Measurements from ENCODE around the gene ISOC2. TPM values are rescaled to one million over a fixed set of nuclear protein-coding genes. Genes with fewer than 3 reads are reported as not detected.

The ISOC2 gene, protein sequence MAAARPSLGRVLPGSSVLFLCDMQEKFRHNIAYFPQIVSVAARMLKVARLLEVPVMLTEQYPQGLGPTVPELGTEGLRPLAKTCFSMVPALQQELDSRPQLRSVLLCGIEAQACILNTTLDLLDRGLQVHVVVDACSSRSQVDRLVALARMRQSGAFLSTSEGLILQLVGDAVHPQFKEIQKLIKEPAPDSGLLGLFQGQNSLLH
- total RNA-seq: 39.8 to 47.2 TPM (median 39.8 TPM) in 3 replicates
- long read RNA-seq, transcript ISOC2-202 (6 exons, 998 nt): major isoform, 14 of 16 reads
- long read RNA-seq, partial matches to known transcripts: 1 of 16 reads
- long read RNA-seq, other reads (novel, unspliced or antisense): 1 of 16 reads

DNA sequence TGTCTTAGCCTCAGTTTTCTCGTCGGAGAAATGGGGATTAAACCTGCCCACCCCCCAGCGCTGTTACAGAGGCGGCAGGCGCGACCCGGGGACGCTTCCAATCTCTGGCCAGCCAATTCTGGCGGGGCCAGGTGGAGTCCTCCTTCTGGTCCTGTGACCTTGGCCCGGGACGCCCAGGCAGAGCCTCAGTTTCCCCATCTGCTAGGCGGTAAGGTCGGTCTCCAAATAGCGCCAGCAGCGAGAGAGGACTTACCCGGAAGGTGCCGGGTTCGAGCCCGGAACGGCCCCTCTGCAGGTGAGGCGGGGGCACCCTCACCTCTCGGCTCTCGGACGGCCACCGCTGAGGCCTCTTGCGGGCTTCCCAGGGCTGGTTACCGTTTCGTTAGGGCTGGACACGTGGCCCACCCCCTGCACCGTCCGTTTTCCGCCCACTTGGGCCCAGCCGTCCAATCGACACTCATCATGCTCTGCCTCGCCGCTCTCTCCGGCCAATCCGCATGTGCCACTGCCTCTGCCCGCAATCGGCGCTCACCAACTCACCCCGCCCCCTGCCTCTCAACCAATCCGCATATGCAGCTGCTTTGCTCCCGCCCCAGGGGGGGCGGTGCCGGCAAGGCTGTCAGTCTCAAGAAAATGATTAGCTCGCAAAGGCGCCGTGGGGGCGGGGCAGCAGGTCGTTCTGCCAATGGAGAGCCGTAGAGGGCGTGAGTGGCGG, at the start of gene ISOC2:
TSS of gene ISOC2 (minus strand) at position 384 of the 715 bp plus-strand sequence. CDS start 5,156 bp downstream, outside the sequence.
- peak within 1 kb of the TSS; percentile 90 for H3K27ac Mint-ChIP-seq (ENCODE audit: unreplicated experiment)
- H3K36me3 Mint-ChIP-seq (ENCODE audit: low read depth): no peaks in the 10 kb centered on the region
- H3K9me3 Mint-ChIP-seq (ENCODE audit: low read depth): no peaks in the 10 kb centered on the region
- H3K27me3 Mint-ChIP-seq (ENCODE audit: low read depth): peaks cover 2% of the 10 kb centered on the region
- peak within 1 kb of the TSS; percentile 89 for H3K4me3 Mint-ChIP-seq (ENCODE audit: unreplicated experiment)
- H3K4me1 Mint-ChIP-seq (ENCODE audit: low read depth): peaks cover 30% of the 10 kb centered on the region
- peak; percentile 100 for DNase-seq (ENCODE audit: low spot score)
- TF ChIP-seq, protein P1, sequence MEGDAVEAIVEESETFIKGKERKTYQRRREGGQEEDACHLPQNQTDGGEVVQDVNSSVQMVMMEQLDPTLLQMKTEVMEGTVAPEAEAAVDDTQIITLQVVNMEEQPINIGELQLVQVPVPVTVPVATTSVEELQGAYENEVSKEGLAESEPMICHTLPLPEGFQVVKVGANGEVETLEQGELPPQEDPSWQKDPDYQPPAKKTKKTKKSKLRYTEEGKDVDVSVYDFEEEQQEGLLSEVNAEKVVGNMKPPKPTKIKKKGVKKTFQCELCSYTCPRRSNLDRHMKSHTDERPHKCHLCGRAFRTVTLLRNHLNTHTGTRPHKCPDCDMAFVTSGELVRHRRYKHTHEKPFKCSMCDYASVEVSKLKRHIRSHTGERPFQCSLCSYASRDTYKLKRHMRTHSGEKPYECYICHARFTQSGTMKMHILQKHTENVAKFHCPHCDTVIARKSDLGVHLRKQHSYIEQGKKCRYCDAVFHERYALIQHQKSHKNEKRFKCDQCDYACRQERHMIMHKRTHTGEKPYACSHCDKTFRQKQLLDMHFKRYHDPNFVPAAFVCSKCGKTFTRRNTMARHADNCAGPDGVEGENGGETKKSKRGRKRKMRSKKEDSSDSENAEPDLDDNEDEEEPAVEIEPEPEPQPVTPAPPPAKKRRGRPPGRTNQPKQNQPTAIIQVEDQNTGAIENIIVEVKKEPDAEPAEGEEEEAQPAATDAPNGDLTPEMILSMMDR (IDR thresholded peaks at IDR 0.05): no peak

DNA sequence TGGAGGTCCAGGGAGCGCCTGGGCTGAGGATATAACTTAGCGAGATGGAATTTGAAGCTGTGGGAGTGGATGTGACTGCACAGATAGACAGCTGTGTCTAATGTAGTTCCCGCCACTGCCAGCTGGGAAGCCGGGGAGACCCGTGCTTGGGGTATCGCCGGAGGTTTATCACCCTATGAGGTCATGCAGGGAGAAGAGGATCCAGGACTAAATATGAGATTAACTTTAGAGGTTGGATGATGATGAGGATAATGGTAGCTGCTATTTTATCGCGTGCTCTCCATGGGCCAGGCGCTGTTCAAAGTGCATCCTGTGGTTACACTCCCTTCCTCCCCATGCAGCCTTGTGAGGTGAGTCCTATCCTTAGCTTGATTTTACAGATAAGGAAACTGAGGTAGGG, 46.7 kb upstream of the ISOC2 start:
- DNase-seq (ENCODE audit: low spot score): no peak
- TF ChIP-seq, protein P1 (IDR thresholded peaks at IDR 0.05): no peak
- peaks cover 6% of the 10 kb centered on the region for H3K4me1 Mint-ChIP-seq (ENCODE audit: low read depth)
- H3K27ac Mint-ChIP-seq (ENCODE audit: unreplicated experiment): no peak overlapping the region
- H3K27me3 Mint-ChIP-seq (ENCODE audit: low read depth): no peaks in the 10 kb centered on the region
- H3K36me3 Mint-ChIP-seq (ENCODE audit: low read depth): no peaks in the 10 kb centered on the region
- no peak overlapping the region for H3K4me3 Mint-ChIP-seq (ENCODE audit: unreplicated experiment)
- no peaks in the 10 kb centered on the region for H3K9me3 Mint-ChIP-seq (ENCODE audit: low read depth)

DNA sequence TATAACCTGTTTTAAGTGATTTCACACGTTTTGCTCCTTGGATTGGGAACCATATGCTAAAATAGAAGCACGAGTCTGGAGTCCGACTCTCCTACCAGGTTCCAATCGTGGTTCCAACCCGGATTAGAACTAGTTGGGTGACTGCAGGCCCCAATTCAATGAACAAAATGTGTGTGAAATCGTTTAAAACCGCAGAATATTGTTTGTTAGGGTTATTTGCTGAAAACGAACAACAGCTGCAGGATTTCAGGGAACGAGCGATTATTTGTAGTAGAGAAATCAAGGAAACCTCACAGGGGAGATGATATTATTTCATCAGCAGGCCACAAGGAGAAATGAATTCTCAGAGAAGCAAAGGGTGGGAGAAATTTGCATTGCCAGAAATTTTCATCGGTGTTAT, 43.5 kb upstream of the ISOC2 start:
- no peak for DNase-seq (ENCODE audit: low spot score)
- Mint-ChIP-seq H3K4me3 (ENCODE audit: unreplicated experiment) (no peak overlapping the region), H3K27me3 (ENCODE audit: low read depth) (no peaks in the 10 kb centered on the region), H3K9me3 (ENCODE audit: low read depth) (no peaks in the 10 kb centered on the region), H3K36me3 (ENCODE audit: low read depth) (no peaks in the 10 kb centered on the region), H3K27ac (ENCODE audit: unreplicated experiment) (no peak overlapping the region), H3K4me1 (ENCODE audit: low read depth) (peaks cover 6% of the 10 kb centered on the region)
- TF ChIP-seq, protein P1 (IDR thresholded peaks at IDR 0.05): no peak

DNA sequence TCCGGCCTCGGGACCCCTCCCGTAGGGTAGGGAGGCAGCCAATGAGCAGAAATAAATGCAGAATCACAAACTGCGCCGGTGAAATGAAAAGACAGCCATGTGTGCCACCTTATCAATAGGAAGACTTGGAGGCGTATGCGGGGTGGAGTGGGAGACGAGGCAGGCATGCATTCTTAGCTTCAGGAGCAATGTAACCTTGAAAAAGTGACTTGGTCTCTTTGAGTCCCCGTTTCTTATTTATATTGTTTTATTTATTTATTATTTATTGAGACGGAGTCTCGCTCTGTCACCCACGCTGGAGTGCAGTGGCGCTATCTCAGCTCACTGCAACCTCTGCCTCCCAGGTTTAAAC, 42.8 kb upstream of the ISOC2 start:
- H3K36me3 Mint-ChIP-seq (ENCODE audit: low read depth): no peaks in the 10 kb centered on the region
- peak overlapping the region; percentile 74 for H3K4me3 Mint-ChIP-seq (ENCODE audit: unreplicated experiment)
- H3K27me3 Mint-ChIP-seq (ENCODE audit: low read depth): no peaks in the 10 kb centered on the region
- peaks cover 6% of the 10 kb centered on the region for H3K4me1 Mint-ChIP-seq (ENCODE audit: low read depth)
- no peaks in the 10 kb centered on the region for H3K9me3 Mint-ChIP-seq (ENCODE audit: low read depth)
- no peak for DNase-seq (ENCODE audit: low spot score)
- TF ChIP-seq, protein P1 (IDR thresholded peaks at IDR 0.05): peak; percentile 27
- H3K27ac Mint-ChIP-seq (ENCODE audit: unreplicated experiment): no peak overlapping the region

DNA sequence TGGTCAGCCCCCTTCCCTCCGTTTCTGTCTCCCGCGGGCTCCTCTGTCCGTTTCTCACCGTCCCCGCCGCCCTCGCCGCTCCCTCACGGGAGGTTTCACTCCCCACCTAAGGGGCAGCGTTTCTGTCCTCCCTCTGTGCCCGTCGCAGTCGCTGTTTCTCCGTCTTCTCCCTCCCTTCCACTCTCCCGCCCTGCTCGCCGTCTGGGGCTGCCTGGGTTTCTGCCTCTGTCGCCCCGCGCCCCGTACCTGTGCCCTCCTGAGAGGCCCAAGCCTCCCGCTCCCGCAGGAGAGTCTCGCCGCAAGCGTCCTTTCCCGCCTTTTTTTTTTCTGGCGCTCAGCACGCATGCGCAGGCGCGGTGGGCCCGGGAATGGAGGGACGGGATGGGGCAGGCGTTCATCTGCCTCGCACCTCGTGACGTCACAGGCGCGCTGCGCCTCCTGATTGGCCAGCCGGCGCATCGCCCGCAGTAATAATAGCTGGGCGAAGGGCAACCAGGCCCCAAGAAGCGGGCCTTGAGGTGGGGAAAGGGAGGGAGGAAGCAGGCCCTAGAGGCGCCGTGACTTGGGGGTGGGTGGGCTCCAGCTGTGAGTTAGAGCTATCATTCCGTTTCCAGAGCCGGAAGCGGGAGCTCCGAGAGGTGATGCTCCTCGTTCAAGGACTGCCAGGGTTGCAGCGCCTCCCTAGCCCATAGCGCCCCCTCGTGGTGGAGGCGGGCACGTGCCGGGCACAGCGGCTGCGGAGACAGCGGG, 42.2 kb upstream of the ISOC2 start:
- peaks cover 6% of the 10 kb centered on the region for H3K4me1 Mint-ChIP-seq (ENCODE audit: low read depth)
- H3K27ac Mint-ChIP-seq (ENCODE audit: unreplicated experiment): peak overlapping the region; percentile 71
- TF ChIP-seq, protein P1 (IDR thresholded peaks at IDR 0.05): peak; percentile 100
- H3K36me3 Mint-ChIP-seq (ENCODE audit: low read depth): no peaks in the 10 kb centered on the region
- H3K27me3 Mint-ChIP-seq (ENCODE audit: low read depth): no peaks in the 10 kb centered on the region
- H3K4me3 Mint-ChIP-seq (ENCODE audit: unreplicated experiment): peak overlapping the region; percentile 74
- no peaks in the 10 kb centered on the region for H3K9me3 Mint-ChIP-seq (ENCODE audit: low read depth)
- peak; percentile 95 for DNase-seq (ENCODE audit: low spot score)
